MM.1S (cell line): ENCODE data around the gene FOXD1.

Experiments used
- DNase-seq: peaks from one replicate; pipeline ENCODE4 v3.0.0-alpha.2; 2015
- H2AFZ ChIP-seq: fragments of 300-600 bp; sonication (generic); 2 replicates; pipeline ENCODE4 v1.6.0; 2016; ENCODE audit warnings: antibody characterized with exemption, low read length
- H3F3A ChIP-seq: fragments of 300-600 bp; sonication (generic); 2 replicates; pipeline ENCODE4 v1.6.1; 2016; ENCODE audit warnings: mild to moderate bottlenecking, antibody characterized with exemption, low read length, moderate library complexity, mixed read lengths; ENCODE audit not compliant: insufficient read depth
- H3K27ac ChIP-seq: fragments of 300-600 bp; sonication (generic); 2 replicates; pipeline ENCODE4 v1.5.1; 2016; ENCODE audit warnings: mild to moderate bottlenecking, low read length
- H3K27me3 ChIP-seq: fragments of 300-600 bp; sonication (generic); replicated peaks from 2 replicates; pipeline ENCODE4 v1.6.0; 2016; ENCODE audit warnings: low read length; ENCODE audit not compliant: insufficient read depth
- H3K36me3 ChIP-seq: fragments of 300-600 bp; sonication (generic); replicated peaks from 2 replicates; pipeline ENCODE4 v1.6.1; 2016; ENCODE audit warnings: mild to moderate bottlenecking, low read length, mixed read lengths; ENCODE audit not compliant: insufficient read depth
- H3K4me1 ChIP-seq: fragments of 300-600 bp; sonication (generic); 2 replicates; pipeline ENCODE4 v1.6.1; 2016; ENCODE audit warnings: low read length, mixed read lengths
- H3K4me2 ChIP-seq: fragments of 300-600 bp; sonication (generic); 2 replicates; pipeline ENCODE4 v1.6.0; 2016; ENCODE audit warnings: low read depth, low read length
- H3K4me3 ChIP-seq: fragments of 300-600 bp; sonication (generic); 2 replicates; pipeline ENCODE4 v1.5.1; 2016; ENCODE audit warnings: low read length, mixed read lengths
- H3K79me2 ChIP-seq: fragments of 300-600 bp; sonication (generic); 2 replicates; pipeline ENCODE4 v1.6.1; 2016; ENCODE audit warnings: mixed run types, low read length, mixed read lengths
- H3K9ac ChIP-seq: fragments of 300-600 bp; sonication (generic); 2 replicates; pipeline ENCODE4 v1.6.1; 2016; ENCODE audit warnings: low read length, mixed read lengths
- H3K9me2 ChIP-seq: fragments of 300-600 bp; sonication (generic); replicated peaks from 2 replicates; pipeline ENCODE4 v1.6.1; 2016; ENCODE audit warnings: mild to moderate bottlenecking, low read length, mixed read lengths; ENCODE audit not compliant: insufficient read depth
- H3K9me3 ChIP-seq: fragments of 300-600 bp; sonication (generic); replicated peaks from 2 replicates; pipeline ENCODE4 v1.6.1; 2016; ENCODE audit warnings: mild to moderate bottlenecking, low read length, mixed read lengths; ENCODE audit not compliant: insufficient read depth
- H4K20me1 ChIP-seq: fragments of 300-600 bp; sonication (generic); 2 replicates; pipeline ENCODE4 v1.6.1; 2016; ENCODE audit warnings: mild to moderate bottlenecking, low read length, moderate library complexity, mixed read lengths; ENCODE audit not compliant: insufficient read depth
- CTCF ChIP-seq: fragments of 300-600 bp; sonication (generic); IDR thresholded peaks from 2 replicates; pipeline ENCODE4 v1.5.1; 2016; ENCODE audit warnings: antibody characterized with exemption, low read length, mixed read lengths
- EZH2 ChIP-seq: fragments of 300-600 bp; sonication (generic); optimal IDR thresholded peaks from 2 replicates; pipeline ENCODE3; 2017; ENCODE audit warnings: low read depth, mild to moderate bottlenecking, antibody characterized with exemption, low read length, mixed read lengths
- EZH2phosphoT487 ChIP-seq: fragments of 300-600 bp; sonication (generic); IDR thresholded peaks from 2 replicates; pipeline ENCODE4 v1.6.1; 2018; ENCODE audit warnings: antibody characterized with exemption, low read length

The FOXD1 gene

GRCh38 chr5:73495772-73496335 is 47.3 kb upstream of the FOXD1 start:
- H3K9me2 ChIP-seq: no peaks in the 10 kb centered on the region

GRCh38 chr5:73494721-73495120 is 46.1 kb upstream of the FOXD1 start:
- peaks cover 9% of the 10 kb centered on the region for H3K4me1 ChIP-seq
- H3K4me3 ChIP-seq: no peak overlapping the region
- H3K4me2 ChIP-seq: no peak overlapping the region
- no peak for DNase-seq
- H3K9me3 ChIP-seq: no peaks in the 10 kb centered on the region
- no peaks in the 10 kb centered on the region for H3K9me2 ChIP-seq
- peaks cover 20% of the 10 kb centered on the region for H3K79me2 ChIP-seq
- H4K20me1 ChIP-seq: no peaks in the 10 kb centered on the region
- H3K27ac ChIP-seq: no peak overlapping the region
- H3K9ac ChIP-seq: no peak overlapping the region
- H3F3A ChIP-seq: no peaks in the 10 kb centered on the region; the same call in 1 of the 2 replicates
- H3K27me3 ChIP-seq: no peaks in the 10 kb centered on the region
- H3K36me3 ChIP-seq: no peaks in the 10 kb centered on the region
- H2AFZ ChIP-seq: no peak overlapping the region
- TF ChIP-seq EZH2 (no peak), CTCF (no peak), EZH2phosphoT487 (no peak)

More at GRCh38 chr5:73495772-73496335, 47.3 kb upstream of the FOXD1 start:
- H3K27me3 ChIP-seq: no peaks in the 10 kb centered on the region
- no peak overlapping the region for H3K9ac ChIP-seq
- no peak overlapping the region for H3K27ac ChIP-seq
- no peaks in the 10 kb centered on the region; the same call in 1 of the 2 replicates for H3F3A ChIP-seq
- no peak for TF ChIP-seq CTCF
- H4K20me1 ChIP-seq: peaks cover 10% of the 10 kb centered on the region
- no peak overlapping the region for H3K4me3 ChIP-seq
- peaks cover 31% of the 10 kb centered on the region for H3K79me2 ChIP-seq
- no peaks in the 10 kb centered on the region for H3K9me3 ChIP-seq
- no peak overlapping the region for H2AFZ ChIP-seq
- H3K4me2 ChIP-seq: no peak overlapping the region
- peaks cover 17% of the 10 kb centered on the region for H3K4me1 ChIP-seq
- DNase-seq: no peak
- peaks cover 5% of the 10 kb centered on the region; the same call in 1 of the 2 replicates for H3K36me3 ChIP-seq

- Histone ChIP-seq H3K27ac (no peak overlapping the region), H3K9me3 (no peaks in the 10 kb centered on the region), H3K9ac (no peak overlapping the region), H3K79me2 (peaks cover 7% of the 10 kb centered on the region), H4K20me1 (no peaks in the 10 kb centered on the region), H3K36me3 (no peaks in the 10 kb centered on the region), H3F3A (no peaks in the 10 kb centered on the region; the same call in 1 of the 2 replicates), H3K4me3 (no peak overlapping the region), H3K27me3 (no peaks in the 10 kb centered on the region), H3K4me2 (no peak overlapping the region), H2AFZ (no peak overlapping the region), H3K4me1 (0 out of 2 replicates have a peak, but pooled peaks cover 6% of the 10 kb centered on the region), H3K9me2 (no peaks in the 10 kb centered on the region)
- no peak for DNase-seq
- no peak for TF ChIP-seq EZH2
- no peak for TF ChIP-seq CTCF
- no peak for TF ChIP-seq EZH2phosphoT487
Observed at GRCh38 chr5:73493421-73493820, 44.8 kb upstream of the FOXD1 start.
